Ovary (tissue), 9 donors: Measurements from ENCODE around the gene RYR2. TPM values are rescaled to one million over a fixed set of nuclear protein-coding genes. Genes with fewer than 3 reads are reported as not detected.

ENCODE experiments used
- DNase-seq, 5 donors: peaks; one replicate each; pipeline ENCODE4 v3.0.0-alpha.2; 2019 to 2020
- H3K27ac ChIP-seq, 2 donors: fragments of 200-600 bp; one replicate each; pipeline versions ENCODE4 v1.5.1 to v1.8.0; 2019 to 2022
- H3K27me3 ChIP-seq: fragments of 200-600 bp; one replicate; pipeline ENCODE4 v1.8.0; 2022
- H3K36me3 ChIP-seq: fragments of 200-600 bp; sonication (generic); one replicate; pipeline ENCODE4 v1.5.1; 2019
- H3K4me1 ChIP-seq: one replicate; pipeline ENCODE4 v1.8.1; 2013; ENCODE audit warnings: mild to moderate bottlenecking, moderate library complexity; ENCODE audit not compliant: insufficient read depth
- H3K4me3 ChIP-seq: fragments of 200-600 bp; sonication (generic); one replicate; pipeline ENCODE4 v1.5.1; 2017
- H3K9me3 ChIP-seq, 2 donors: fragments of 200-600 bp in 1 of 2; sonication (generic) in 1 of 2; one replicate each; pipeline versions ENCODE4 v1.5.1 to v1.8.1; 2013 to 2019; ENCODE audit warnings: mild to moderate bottlenecking in 1 of 2, moderate library complexity in 1 of 2
- EP300 ChIP-seq: sonication (generic); formaldehyde crosslinking; IDR thresholded peaks from one replicate; pipeline ENCODE4 v1.6.1; 2017; ENCODE audit warnings: antibody characterized with exemption
- POLR2A ChIP-seq: fragments of 450-650 bp; IDR thresholded peaks from one replicate; pipeline ENCODE4 v1.6.1; 2017; ENCODE audit warnings: antibody characterized with exemption, mild to moderate bottlenecking, moderate library complexity
- WGBS, 3 donors: extraction: QIAGEN DNeasy Blood & Tissue Kit in 1 of 3; methylation state at CpG; one replicate each; pipeline versions ENCODE4 v1.1.5 to v1.1.7; 2013 to 2017; 5-methylcytosine and 5-hydroxymethylcytosine counted together
- intact Hi-C, 4 donors: fragments of 100-400 bp; cut with DNase I; formaldehyde crosslinking; loops; one replicate each; pipeline versions ENCODE4 v1.11.0 to v1.15.1; 2022 to 2023
- polyA plus RNA-seq, 2 donors: library from polyadenylated mRNA; stranded (reverse); fragments of 200-250 nt in 1 of 2; fragments of 350-450 nt in 1 of 2; fragmentation: Illumina TruSeq in 1 of 2; extraction: RNeasy Lipid Tissue Mini Kit (QIAGEN cat#74804) in 1 of 2; gene quantifications; one replicate each; pipeline ENCODE4 v1.2.3, GENCODE V29; 2013 to 2014
- total RNA-seq, 7 donors: library from RNA; depleted of rRNA in 2 of 7; stranded (reverse); fragments of >200 nt in 2 of 7; fragmentation: NEBNext Ultra II Directional in 3 of 7; extraction: Animal tissue kit (Norgen Biotek cat#: 25700) in 3 of 7; gene quantifications; one replicate each; pipeline versions ENCODE4 v1.1.0 to v1.2.4, GENCODE V29; 2016 to 2023
- TF ChIP-seq, protein P1 (sequence below), 3 donors: fragments of 450-650 bp in 2 of 3; fragments of 200-600 bp in 1 of 3; IDR thresholded peaks; one replicate each; pipeline versions ENCODE4 v1.5.1 to v1.8.0; 2016 to 2022; ENCODE audit warnings: antibody characterized with exemption in 3 of 3, mild to moderate bottlenecking in 1 of 3
- donor health status: DM: no; HTN: no; CAD: no; lungs with moderate emphysema.
- donor health status: DM: no; HTN: no; CAD: no.
- donor health status: Bipolar disorder and iron deficiency.
- donor health status: DM: yes; HTN: yes; CAD: no.
- donor health status: DM: no; HTN: no; CAD: no.
- donor health status: DM: yes; HTN: yes; CAD: no.

The RYR2 gene
- total and polyA plus RNA-seq, 9 donors, result 3.0 to 13.8 (median 5.4) TPM

DNA sequence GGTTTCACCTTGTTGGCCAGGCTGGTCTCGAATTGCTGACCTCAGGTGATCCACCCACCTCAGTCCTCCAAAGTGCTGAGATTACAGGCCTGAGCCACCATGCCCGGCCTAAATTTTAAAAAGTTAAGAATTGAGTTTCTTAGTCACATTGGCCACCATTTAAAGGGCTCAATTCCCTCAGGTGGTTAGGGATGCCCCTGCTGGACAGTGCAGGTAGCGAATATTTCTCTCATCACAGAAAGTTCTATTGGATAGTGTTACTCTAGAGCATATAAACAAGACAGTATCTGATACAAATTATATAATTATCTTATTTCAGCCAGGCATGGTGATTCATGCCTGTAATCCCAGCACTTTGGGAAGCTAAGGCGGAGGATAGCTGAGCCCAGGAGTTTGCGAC, 528.5 kb downstream of the RYR2 start:
- no peaks in the 10 kb centered on the region for H3K9me3 ChIP-seq
- intact Hi-C loops, result no loop called here
- WGBS, 3 donors, result 89 to 96% (median 95%) methylated on average over 5 of the region's 5 CpGs
- H3K4me3 ChIP-seq, result no peak overlapping the region
- TF ChIP-seq EP300 (no peak), POLR2A (no peak)
- no peaks in the 10 kb centered on the region for H3K36me3 ChIP-seq
- DNase-seq, result no peak
- H3K27ac ChIP-seq, result no peak overlapping the region
- H3K4me1 ChIP-seq, result no peaks in the 10 kb centered on the region
- no peaks in the 10 kb centered on the region for H3K27me3 ChIP-seq

DNA sequence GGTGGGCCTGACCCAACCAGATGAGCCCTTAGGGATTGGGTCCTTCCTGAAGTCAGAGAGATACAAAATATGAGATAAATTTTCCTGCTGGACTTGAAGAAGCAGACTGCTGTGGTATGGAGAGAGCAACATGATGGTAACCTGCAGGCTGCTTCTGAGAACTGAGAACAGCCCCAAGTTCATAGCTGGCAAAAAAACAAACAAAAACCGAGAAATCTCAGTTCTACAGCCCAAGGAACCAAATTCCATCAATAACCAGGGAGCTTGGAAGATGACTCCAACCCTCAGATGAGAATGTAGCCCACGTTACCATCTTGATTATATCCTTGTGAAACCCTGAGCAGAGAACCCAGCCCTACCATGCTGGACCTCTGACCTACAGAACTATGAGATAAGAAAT, 532.6 kb downstream of the RYR2 start:
- Histone ChIP-seq H3K36me3 (no peaks in the 10 kb centered on the region), H3K9me3 (peaks cover 0 to 4% of the 10 kb centered on the region in 2 donors), H3K4me3 (no peak overlapping the region), H3K27me3 (no peaks in the 10 kb centered on the region), H3K27ac (no peak overlapping the region), H3K4me1 (no peaks in the 10 kb centered on the region)
- TF ChIP-seq EP300, result no peak
- TF ChIP-seq, protein P1, sequence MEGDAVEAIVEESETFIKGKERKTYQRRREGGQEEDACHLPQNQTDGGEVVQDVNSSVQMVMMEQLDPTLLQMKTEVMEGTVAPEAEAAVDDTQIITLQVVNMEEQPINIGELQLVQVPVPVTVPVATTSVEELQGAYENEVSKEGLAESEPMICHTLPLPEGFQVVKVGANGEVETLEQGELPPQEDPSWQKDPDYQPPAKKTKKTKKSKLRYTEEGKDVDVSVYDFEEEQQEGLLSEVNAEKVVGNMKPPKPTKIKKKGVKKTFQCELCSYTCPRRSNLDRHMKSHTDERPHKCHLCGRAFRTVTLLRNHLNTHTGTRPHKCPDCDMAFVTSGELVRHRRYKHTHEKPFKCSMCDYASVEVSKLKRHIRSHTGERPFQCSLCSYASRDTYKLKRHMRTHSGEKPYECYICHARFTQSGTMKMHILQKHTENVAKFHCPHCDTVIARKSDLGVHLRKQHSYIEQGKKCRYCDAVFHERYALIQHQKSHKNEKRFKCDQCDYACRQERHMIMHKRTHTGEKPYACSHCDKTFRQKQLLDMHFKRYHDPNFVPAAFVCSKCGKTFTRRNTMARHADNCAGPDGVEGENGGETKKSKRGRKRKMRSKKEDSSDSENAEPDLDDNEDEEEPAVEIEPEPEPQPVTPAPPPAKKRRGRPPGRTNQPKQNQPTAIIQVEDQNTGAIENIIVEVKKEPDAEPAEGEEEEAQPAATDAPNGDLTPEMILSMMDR (IDR thresholded peaks at IDR 0.05), result no peak
- TF ChIP-seq POLR2A, result no peak
- WGBS, 3 donors, result 67 to 80% (median 67%) methylated on average over 2 of the region's 2 CpGs
- DNase-seq, result no peak
- intact Hi-C loops, result no loop called here

DNA sequence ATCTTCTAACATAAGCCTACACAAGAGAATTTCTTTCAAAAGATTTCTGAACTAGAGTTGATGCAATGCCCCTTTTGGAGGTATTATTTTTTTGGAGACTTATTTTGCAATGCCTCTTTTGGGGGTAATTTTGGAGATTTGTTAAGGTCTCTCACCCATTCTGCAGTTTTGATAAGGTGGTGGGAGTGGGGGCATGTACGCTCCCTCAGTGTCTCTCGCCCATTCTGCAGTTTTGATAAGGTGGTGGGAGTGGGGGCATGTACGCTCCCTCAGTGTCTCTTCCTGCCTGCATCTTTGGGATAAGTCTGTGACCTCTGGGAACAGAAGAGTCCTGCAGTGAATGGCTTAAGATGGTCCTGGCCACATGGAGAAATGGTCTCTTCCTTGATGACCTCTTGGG, 536.6 kb downstream of the RYR2 start:
- WGBS, 3 donors, result 94 to 97% (median 97%) methylated on average over 3 of the region's 3 CpGs
- intact Hi-C loops, result no loop called here
- H3K4me3 ChIP-seq, result no peak overlapping the region
- no peak for DNase-seq
- no peaks in the 10 kb centered on the region for H3K27me3 ChIP-seq
- TF ChIP-seq EP300, result no peak
- no peak for TF ChIP-seq POLR2A
- TF ChIP-seq, protein P1 (IDR thresholded peaks at IDR 0.05), result no peak
- H3K4me1 ChIP-seq, result no peaks in the 10 kb centered on the region
- H3K9me3 ChIP-seq, result peaks cover 0 to 4% of the 10 kb centered on the region in 2 donors
- no peaks in the 10 kb centered on the region for H3K36me3 ChIP-seq
- H3K27ac ChIP-seq, result no peak overlapping the region

DNA sequence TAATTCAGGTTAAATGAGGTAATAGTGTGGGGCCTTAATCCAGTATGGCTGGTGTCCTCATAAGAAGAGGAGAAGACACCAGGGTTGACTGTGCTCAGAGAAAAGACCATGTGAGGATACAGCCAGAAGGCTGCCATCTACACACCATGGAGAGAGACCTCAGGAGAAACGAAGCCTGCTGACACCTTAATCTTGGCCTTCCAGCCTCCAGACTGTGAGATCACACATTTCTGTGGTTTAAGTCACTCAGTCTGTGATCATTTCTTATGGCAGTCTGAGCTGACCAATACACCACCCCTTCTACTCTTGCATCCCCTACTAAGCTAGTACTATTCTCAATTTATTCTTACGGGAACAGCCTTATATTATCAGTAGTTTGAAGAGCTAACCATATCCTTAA, 538.7 kb downstream of the RYR2 start:
- intact Hi-C loops, result no loop called here
- Histone ChIP-seq H3K4me1 (no peaks in the 10 kb centered on the region), H3K4me3 (no peak overlapping the region), H3K27ac (no peak overlapping the region), H3K36me3 (no peaks in the 10 kb centered on the region), H3K9me3 (peaks cover 0 to 4% of the 10 kb centered on the region in 2 donors), H3K27me3 (no peaks in the 10 kb centered on the region)
- WGBS, 3 donors, result 92 to 97% (median 92%) methylated on average over 2 of the region's 2 CpGs
- TF ChIP-seq, protein P1 (IDR thresholded peaks at IDR 0.05), result no peak
- TF ChIP-seq POLR2A, result no peak
- DNase-seq, result no peak

DNA sequence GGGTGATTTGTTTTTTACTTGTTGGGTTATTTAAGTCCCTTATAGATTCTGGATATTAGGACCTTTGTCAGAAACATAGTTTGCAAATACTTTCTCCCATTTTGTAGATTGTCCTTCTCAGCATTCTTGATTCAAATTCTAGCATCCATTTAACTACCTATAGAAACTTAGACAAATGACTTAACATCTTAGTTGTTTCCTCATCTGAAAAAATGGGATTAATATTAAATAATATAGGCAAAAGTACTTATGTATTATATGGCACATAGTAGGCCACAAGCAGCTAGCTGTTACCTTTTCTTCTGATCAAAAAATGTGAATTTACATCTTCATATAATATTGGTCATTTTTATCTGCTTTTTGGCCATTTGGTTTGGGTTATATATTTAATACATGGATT, 541.3 kb downstream of the RYR2 start:
- Histone ChIP-seq H3K36me3 (no peaks in the 10 kb centered on the region), H3K27me3 (no peaks in the 10 kb centered on the region), H3K4me1 (no peaks in the 10 kb centered on the region), H3K27ac (no peak overlapping the region), H3K9me3 (peaks cover 0 to 4% of the 10 kb centered on the region in 2 donors), H3K4me3 (no peak overlapping the region)
- no peak for DNase-seq
- TF ChIP-seq, protein P1 (IDR thresholded peaks at IDR 0.05), result no peak
- TF ChIP-seq POLR2A (no peak), EP300 (no peak)
- intact Hi-C loops, result no loop called here
